ENCODE measurements around the gene EDAR.

Gene EDAR

GRCh38 chr2:108988796-108989713 lies at the start of gene EDAR:
Gene EDAR, minus strand, starts transcription at chr2:108989220. Its CDS starts 58,206 bp downstream, at chr2:108931014.
- peak; percentile 66 for DNase-seq

- no peak for DNase-seq
Observed at GRCh38 chr2:109033171-109033570, 44.2 kb upstream of the EDAR start.

GRCh38 chr2:109032229-109032820 lies 43.3 kb upstream of the EDAR start:
- peak; percentile 56 for DNase-seq

GRCh38 chr2:109031476-109032228 lies 42.6 kb upstream of the EDAR start:
- DNase-seq = peak; percentile 70

- peak; percentile 38 for DNase-seq
Observed at GRCh38 chr2:109030870-109031475, 42.0 kb upstream of the EDAR start.

- DNase-seq = no peak
Observed at GRCh38 chr2:109029490-109030201, 40.6 kb upstream of the EDAR start.

GRCh38 chr2:109028738-109029489 lies 39.9 kb upstream of the EDAR start:
- no peak for DNase-seq

GRCh38 chr2:109028277-109028676 lies 39.3 kb upstream of the EDAR start:
- DNase-seq = no peak

GRCh38 chr2:109027702-109028101 lies 38.7 kb upstream of the EDAR start:
- DNase-seq = no peak

- no peak for DNase-seq
Observed at GRCh38 chr2:109024477-109024876, 35.5 kb upstream of the EDAR start.

- DNase-seq = no peak
Observed at GRCh38 chr2:109021895-109022300, 32.9 kb upstream of the EDAR start.

GRCh38 chr2:109020217-109020637 lies 31.2 kb upstream of the EDAR start:
- DNase-seq = no peak

GRCh38 chr2:109018452-109018851 lies 29.4 kb upstream of the EDAR start:
- DNase-seq = no peak

GRCh38 chr2:109017017-109017416 lies 28.0 kb upstream of the EDAR start:
- no peak for DNase-seq

GRCh38 chr2:109016376-109016775 lies 27.4 kb upstream of the EDAR start:
- no peak for DNase-seq

- DNase-seq = no peak
Observed at GRCh38 chr2:109014476-109014875, 25.5 kb upstream of the EDAR start.

GRCh38 chr2:109013051-109013450 lies 24.0 kb upstream of the EDAR start:
- DNase-seq = no peak

- DNase-seq = no peak
Observed at GRCh38 chr2:109009920-109010610, 21.0 kb upstream of the EDAR start.

GRCh38 chr2:109006971-109007370 lies 18.0 kb upstream of the EDAR start:
- no peak for DNase-seq

- DNase-seq = no peak
Observed at GRCh38 chr2:109005686-109006204, 16.7 kb upstream of the EDAR start.

- DNase-seq = no peak
Observed at GRCh38 chr2:109001201-109001600, 12.2 kb upstream of the EDAR start.

All from activated T-cell treated with anti-CD3 and anti-CD28 coated beads, Interleukin-2, amount 50 U/mL, for 1 hour (primary cell).